Endodermal cell (in vitro differentiated cells): ENCODE data around the gene C22orf23. TPM values are rescaled to one million over a fixed set of nuclear protein-coding genes. Genes with fewer than 3 reads are reported as not detected.
"Not testable (repeated sequence)": the region's sequence is repeated elsewhere in the genome, so short reads cannot be mapped to it uniquely, and the experiment has no call there.

Source experiments
- DNase-seq: peaks from one replicate; pipeline ENCODE4 v3.0.0-alpha.2; 2017
- H3K27ac ChIP-seq: 2 replicates; pipeline ENCODE4 v1.5.1; 2013; ENCODE audit warnings: mild to moderate bottlenecking, low read depth, low read length, moderate library complexity
- H3K27me3 ChIP-seq: 2 replicates; pipeline ENCODE4 v1.6.1; 2013; ENCODE audit warnings: mild to moderate bottlenecking, low read length, moderate library complexity; ENCODE audit not compliant: insufficient read depth, control insufficient read depth, poor library complexity, severe bottlenecking
- H3K36me3 ChIP-seq: 2 replicates; pipeline ENCODE4 v1.7.0; 2013; ENCODE audit warnings: mild to moderate bottlenecking, low read length, moderate library complexity; ENCODE audit not compliant: control insufficient read depth, insufficient read depth
- H3K4me1 ChIP-seq: one replicate; pipeline ENCODE4 v1.7.0; 2013; ENCODE audit warnings: low read length; ENCODE audit not compliant: control insufficient read depth, insufficient read depth
- H3K4me3 ChIP-seq: 2 replicates; pipeline ENCODE4 v1.5.1; 2013; ENCODE audit warnings: mild to moderate bottlenecking, low read length, moderate library complexity
- H3K9ac ChIP-seq: 2 replicates; pipeline ENCODE4 v1.6.1; 2013; ENCODE audit warnings: mild to moderate bottlenecking, low read length, moderate library complexity; ENCODE audit not compliant: poor library complexity, severe bottlenecking; ENCODE audit errors: extremely low read depth
- H3K9me3 ChIP-seq: 2 replicates; pipeline ENCODE4 v1.6.1; 2013; ENCODE audit warnings: mild to moderate bottlenecking, low read length, moderate library complexity; ENCODE audit not compliant: control insufficient read depth
- H3K27ac Mint-ChIP-seq: 2 replicates; pipeline ENCODE4 v1.8.0; 2020; ENCODE audit warnings: mixed read lengths
- H3K27me3 Mint-ChIP-seq: 2 replicates; pipeline ENCODE4 v1.8.0; 2021; ENCODE audit warnings: mild to moderate bottlenecking, mixed read lengths; ENCODE audit not compliant: insufficient read depth
- H3K36me3 Mint-ChIP-seq: 2 replicates; pipeline ENCODE4 v1.8.0; 2020; ENCODE audit warnings: low read depth, mixed read lengths
- H3K4me1 Mint-ChIP-seq: 2 replicates; pipeline ENCODE4 v1.8.0; 2020; ENCODE audit warnings: mixed read lengths
- H3K4me3 Mint-ChIP-seq: 2 replicates; pipeline ENCODE4 v1.8.0; 2020; ENCODE audit warnings: mild to moderate bottlenecking, moderate library complexity, mixed read lengths
- H3K9me3 Mint-ChIP-seq: 2 replicates; pipeline ENCODE4 v1.8.0; 2020; ENCODE audit warnings: mild to moderate bottlenecking, mixed read lengths
- WGBS, 2 experiments: methylation state at CpG; one replicate each; pipeline versions ENCODE4 v1.1.5 to v1.1.7; 2013; ENCODE audit warnings: missing lambda C conversion rate in 2 of 2, mixed read lengths in 1 of 2; ENCODE audit not compliant: insufficient coverage in 1 of 2, insufficient read length in 1 of 2; 5-methylcytosine and 5-hydroxymethylcytosine counted together
- total RNA-seq, 2 donors: library from RNA; stranded (reverse); fragmentation: NEBNext Ultra II Directional in 1 of 2; extraction: Animal tissue kit (Norgen Biotek cat#: 25700) in 1 of 2; gene quantifications; 2 replicates in 1 of 2; 3 replicates in 1 of 2; pipeline ENCODE4 v1.2.1, GENCODE V29; 2021
- TF ChIP-seq, protein P1 (sequence below): fragments of 200-600 bp; sonication (generic); conservative IDR thresholded peaks from 2 replicates; pipeline ENCODE4 v1.5.0; 2021; ENCODE audit warnings: antibody characterized with exemption, mild to moderate bottlenecking

The C22orf23 gene
- total RNA-seq, 2 donors from 2014 or later: 0.29 to 0.44 TPM

DNA sequence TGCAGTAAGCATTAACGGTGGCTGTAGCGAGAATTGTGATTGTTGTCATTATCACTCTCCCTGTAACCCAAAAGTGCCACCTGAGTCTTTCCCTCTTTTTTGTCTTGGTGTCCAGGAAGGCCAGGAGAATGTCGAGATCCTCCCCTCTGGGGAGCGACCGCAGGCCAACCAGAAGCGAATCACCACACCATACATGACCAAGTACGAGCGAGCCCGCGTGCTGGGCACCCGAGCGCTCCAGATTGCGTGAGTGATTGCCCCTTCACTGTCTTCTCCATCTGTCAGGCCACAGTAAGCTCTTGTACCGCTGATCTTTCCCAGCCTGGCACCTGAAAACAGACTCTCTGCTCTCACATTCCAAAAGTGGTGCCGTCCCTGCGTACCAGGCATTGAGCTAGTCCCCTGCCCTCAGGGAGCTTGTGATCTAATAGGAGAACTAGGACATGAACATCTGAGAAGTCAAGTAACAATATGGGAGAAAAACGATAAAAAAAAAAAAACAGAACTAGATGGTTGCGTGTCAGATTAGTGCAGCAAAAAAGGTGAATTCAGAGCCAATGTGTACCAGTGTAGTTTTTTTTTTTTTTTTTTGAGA is 5.9 kb upstream of the C22orf23 start:
- Histone ChIP-seq H3K27me3 (no peaks in the 10 kb centered on the region), H3K27ac (no peak overlapping the region), H3K4me3 (no peak overlapping the region), H3K4me1 (no peaks in the 10 kb centered on the region), H3K9ac (no peak overlapping the region), H3K9me3 (peaks cover 6% of the 10 kb centered on the region), H3K36me3 (peaks cover 55% of the 10 kb centered on the region)
- 93 to 95% methylated on average over 14 to 18 of the region's 18 CpGs for WGBS, 2 experiments
- Mint-ChIP-seq H3K4me3 (no peak overlapping the region), H3K4me1 (peaks cover 6% of the 10 kb centered on the region), H3K9me3 (no peaks in the 10 kb centered on the region), H3K36me3 (peaks cover 59% of the 10 kb centered on the region), H3K27me3 (no peaks in the 10 kb centered on the region), H3K27ac (no peak overlapping the region)
- no peak for DNase-seq
- TF ChIP-seq, protein P1, sequence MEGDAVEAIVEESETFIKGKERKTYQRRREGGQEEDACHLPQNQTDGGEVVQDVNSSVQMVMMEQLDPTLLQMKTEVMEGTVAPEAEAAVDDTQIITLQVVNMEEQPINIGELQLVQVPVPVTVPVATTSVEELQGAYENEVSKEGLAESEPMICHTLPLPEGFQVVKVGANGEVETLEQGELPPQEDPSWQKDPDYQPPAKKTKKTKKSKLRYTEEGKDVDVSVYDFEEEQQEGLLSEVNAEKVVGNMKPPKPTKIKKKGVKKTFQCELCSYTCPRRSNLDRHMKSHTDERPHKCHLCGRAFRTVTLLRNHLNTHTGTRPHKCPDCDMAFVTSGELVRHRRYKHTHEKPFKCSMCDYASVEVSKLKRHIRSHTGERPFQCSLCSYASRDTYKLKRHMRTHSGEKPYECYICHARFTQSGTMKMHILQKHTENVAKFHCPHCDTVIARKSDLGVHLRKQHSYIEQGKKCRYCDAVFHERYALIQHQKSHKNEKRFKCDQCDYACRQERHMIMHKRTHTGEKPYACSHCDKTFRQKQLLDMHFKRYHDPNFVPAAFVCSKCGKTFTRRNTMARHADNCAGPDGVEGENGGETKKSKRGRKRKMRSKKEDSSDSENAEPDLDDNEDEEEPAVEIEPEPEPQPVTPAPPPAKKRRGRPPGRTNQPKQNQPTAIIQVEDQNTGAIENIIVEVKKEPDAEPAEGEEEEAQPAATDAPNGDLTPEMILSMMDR: no peak

DNA sequence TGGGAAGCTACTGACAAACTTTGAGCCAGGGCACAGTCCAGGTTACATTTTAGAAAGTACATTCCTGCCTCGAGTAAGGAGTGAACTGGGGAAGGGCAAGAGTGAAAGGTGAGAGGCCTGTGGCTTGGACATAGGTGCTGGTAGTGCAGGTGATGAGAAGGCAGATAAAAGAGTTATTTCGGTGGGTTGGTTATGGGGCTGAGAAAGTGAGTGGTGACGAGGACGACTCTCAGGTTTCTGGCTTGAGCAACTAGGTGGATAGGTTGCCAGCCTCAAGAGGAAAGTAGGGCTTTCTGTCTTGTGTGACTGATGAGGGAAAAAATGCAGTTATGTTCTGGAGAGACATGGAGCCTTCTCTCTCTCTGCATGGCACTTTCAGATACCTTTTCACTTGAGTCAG is 3.8 kb upstream of the C22orf23 start:
- Histone ChIP-seq H3K27me3 (no peaks in the 10 kb centered on the region), H3K4me1 (no peaks in the 10 kb centered on the region), H3K27ac (no peak overlapping the region), H3K9ac (no peak overlapping the region), H3K4me3 (no peak overlapping the region), H3K9me3 (peaks cover 6% of the 10 kb centered on the region), H3K36me3 (peaks cover 49% of the 10 kb centered on the region)
- Mint-ChIP-seq H3K36me3 (peaks cover 50% of the 10 kb centered on the region), H3K9me3 (no peaks in the 10 kb centered on the region), H3K27me3 (peaks cover 6% of the 10 kb centered on the region), H3K4me1 (peaks cover 14% of the 10 kb centered on the region), H3K27ac (no peak overlapping the region), H3K4me3 (no peak overlapping the region)
- no peak for DNase-seq
- TF ChIP-seq, protein P1: no peak
- 93 to 97% methylated on average over 3 to 4 of the region's 4 CpGs for WGBS, 2 experiments

DNA sequence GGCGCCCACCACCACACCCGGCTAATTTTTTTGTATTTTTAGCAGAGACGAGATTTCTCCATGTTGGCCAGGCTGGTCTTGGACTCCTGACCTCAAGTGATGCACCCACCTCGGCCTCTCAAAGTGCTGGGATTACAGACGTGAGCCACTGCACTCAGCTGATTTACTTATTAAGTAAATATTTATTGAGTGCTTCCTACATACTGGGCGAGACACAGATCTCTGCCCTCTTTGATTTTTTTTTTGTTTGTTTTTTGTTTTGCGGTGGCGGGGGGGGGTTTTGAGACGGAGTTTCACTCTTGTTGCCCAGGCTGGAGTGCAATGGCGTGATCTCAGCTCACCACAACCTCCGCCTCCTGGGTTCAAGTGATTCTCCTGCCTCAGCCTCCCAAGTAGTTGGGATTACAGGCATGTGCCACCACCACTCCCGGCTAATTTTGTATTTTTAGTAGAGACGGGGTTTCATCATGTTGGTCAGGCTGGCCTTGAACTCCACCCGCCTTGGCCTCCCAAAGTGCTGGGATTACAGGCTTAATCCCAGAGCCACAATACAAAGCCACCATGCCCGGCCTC is 2.5 kb upstream of the C22orf23 start:
- not testable (repeated sequence) for H3K4me1 ChIP-seq
- 88 to 97% methylated on average over 11 to 15 of the region's 15 CpGs for WGBS, 2 experiments

More for the DNA sequence above, 2.5 kb upstream of the C22orf23 start:
- not testable (repeated sequence) for H3K27ac Mint-ChIP-seq, H3K4me3 ChIP-seq, H3K9me3 ChIP-seq, H3K9ac ChIP-seq, H3K4me3 Mint-ChIP-seq, H3K27me3 ChIP-seq, DNase-seq, H3K27ac ChIP-seq, H3K9me3 Mint-ChIP-seq
- peaks cover 14% of the 10 kb centered on the region for H3K4me1 Mint-ChIP-seq
- peaks cover 10% of the 10 kb centered on the region for H3K27me3 Mint-ChIP-seq
- peaks cover 37% of the 10 kb centered on the region for H3K36me3 Mint-ChIP-seq
- peaks cover 36% of the 10 kb centered on the region for H3K36me3 ChIP-seq
